ENCODE results near the gene TFAP2A. TPM values are rescaled to one million over a fixed set of nuclear protein-coding genes. Genes with fewer than 3 reads are reported as not detected.

The TFAP2A gene
- total and polyA plus RNA-seq, 10 of the 15 experiments (the other 5 are each of a cell fraction or from before 2014, with no cell fraction given): 0.05 to 0.46 (median 0.17) TPM; not detected in 4

DNA sequence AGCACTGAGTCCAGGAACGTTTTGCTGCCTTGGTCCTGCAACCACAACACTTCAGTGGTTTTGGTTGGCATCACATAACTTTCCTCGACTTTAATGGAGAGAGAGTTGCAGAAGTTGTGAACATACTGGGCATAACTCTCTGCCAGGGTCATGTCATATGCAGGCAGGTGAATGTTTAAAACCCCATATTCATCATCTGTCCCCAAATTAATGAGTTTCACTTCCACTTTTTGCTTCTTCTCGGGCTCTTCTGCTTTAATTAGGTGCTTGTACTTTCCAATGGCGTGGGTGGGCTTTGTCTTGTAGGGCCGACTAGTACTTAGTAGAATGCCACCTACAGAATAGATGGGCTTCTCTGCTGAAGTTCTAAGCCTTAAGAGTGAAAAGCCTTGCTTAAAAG, 45.2 kb upstream of the TFAP2A start (continued):
- TF ChIP-seq GABPA (IDR thresholded peaks at IDR 0.05; ENCODE audit: low read depth): no peak
- no peak; the same call in 1 of the 2 replicates for TF ChIP-seq JUND (IDR thresholded peaks at IDR 0.05; ENCODE audit: low read depth, low read length)
- TF ChIP-seq IRF4 (IDR thresholded peaks at IDR 0.05; ENCODE audit: low read depth, low read length): peak; percentile 89
- TF ChIP-seq, protein P1, sequence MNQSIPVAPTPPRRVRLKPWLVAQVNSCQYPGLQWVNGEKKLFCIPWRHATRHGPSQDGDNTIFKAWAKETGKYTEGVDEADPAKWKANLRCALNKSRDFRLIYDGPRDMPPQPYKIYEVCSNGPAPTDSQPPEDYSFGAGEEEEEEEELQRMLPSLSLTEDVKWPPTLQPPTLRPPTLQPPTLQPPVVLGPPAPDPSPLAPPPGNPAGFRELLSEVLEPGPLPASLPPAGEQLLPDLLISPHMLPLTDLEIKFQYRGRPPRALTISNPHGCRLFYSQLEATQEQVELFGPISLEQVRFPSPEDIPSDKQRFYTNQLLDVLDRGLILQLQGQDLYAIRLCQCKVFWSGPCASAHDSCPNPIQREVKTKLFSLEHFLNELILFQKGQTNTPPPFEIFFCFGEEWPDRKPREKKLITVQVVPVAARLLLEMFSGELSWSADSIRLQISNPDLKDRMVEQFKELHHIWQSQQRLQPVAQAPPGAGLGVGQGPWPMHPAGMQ (IDR thresholded peaks at IDR 0.05; ENCODE audit: borderline replicate concordance): no peak; the same call in 1 of the 2 replicates
- peak; percentile 73; the same call in 1 of the 2 replicates for TF ChIP-seq MEF2A (IDR thresholded peaks at IDR 0.05; ENCODE audit: insufficient read depth, low read depth, low read length)
- no peak for TF ChIP-seq TCF3 (IDR thresholded peaks at IDR 0.05; ENCODE audit: borderline replicate concordance, insufficient read depth, low read depth, low read length)
- no peak for TF ChIP-seq HDAC2 (IDR thresholded peaks at IDR 0.05)
- TF ChIP-seq CREM (IDR thresholded peaks at IDR 0.05; ENCODE audit: low read depth): peak; percentile 62
- no peak for TF ChIP-seq SREBF2 (IDR thresholded peaks at IDR 0.05; ENCODE audit: low read length)
- TF ChIP-seq, protein P2, sequence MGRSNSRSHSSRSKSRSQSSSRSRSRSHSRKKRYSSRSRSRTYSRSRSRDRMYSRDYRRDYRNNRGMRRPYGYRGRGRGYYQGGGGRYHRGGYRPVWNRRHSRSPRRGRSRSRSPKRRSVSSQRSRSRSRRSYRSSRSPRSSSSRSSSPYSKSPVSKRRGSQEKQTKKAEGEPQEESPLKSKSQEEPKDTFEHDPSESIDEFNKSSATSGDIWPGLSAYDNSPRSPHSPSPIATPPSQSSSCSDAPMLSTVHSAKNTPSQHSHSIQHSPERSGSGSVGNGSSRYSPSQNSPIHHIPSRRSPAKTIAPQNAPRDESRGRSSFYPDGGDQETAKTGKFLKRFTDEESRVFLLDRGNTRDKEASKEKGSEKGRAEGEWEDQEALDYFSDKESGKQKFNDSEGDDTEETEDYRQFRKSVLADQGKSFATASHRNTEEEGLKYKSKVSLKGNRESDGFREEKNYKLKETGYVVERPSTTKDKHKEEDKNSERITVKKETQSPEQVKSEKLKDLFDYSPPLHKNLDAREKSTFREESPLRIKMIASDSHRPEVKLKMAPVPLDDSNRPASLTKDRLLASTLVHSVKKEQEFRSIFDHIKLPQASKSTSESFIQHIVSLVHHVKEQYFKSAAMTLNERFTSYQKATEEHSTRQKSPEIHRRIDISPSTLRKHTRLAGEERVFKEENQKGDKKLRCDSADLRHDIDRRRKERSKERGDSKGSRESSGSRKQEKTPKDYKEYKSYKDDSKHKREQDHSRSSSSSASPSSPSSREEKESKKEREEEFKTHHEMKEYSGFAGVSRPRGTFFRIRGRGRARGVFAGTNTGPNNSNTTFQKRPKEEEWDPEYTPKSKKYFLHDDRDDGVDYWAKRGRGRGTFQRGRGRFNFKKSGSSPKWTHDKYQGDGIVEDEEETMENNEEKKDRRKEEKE (IDR thresholded peaks at IDR 0.05): no peak
- TF ChIP-seq NR2F1 (conservative IDR thresholded peaks at IDR 0.05): peak; percentile 97
- TF ChIP-seq, protein P3, sequence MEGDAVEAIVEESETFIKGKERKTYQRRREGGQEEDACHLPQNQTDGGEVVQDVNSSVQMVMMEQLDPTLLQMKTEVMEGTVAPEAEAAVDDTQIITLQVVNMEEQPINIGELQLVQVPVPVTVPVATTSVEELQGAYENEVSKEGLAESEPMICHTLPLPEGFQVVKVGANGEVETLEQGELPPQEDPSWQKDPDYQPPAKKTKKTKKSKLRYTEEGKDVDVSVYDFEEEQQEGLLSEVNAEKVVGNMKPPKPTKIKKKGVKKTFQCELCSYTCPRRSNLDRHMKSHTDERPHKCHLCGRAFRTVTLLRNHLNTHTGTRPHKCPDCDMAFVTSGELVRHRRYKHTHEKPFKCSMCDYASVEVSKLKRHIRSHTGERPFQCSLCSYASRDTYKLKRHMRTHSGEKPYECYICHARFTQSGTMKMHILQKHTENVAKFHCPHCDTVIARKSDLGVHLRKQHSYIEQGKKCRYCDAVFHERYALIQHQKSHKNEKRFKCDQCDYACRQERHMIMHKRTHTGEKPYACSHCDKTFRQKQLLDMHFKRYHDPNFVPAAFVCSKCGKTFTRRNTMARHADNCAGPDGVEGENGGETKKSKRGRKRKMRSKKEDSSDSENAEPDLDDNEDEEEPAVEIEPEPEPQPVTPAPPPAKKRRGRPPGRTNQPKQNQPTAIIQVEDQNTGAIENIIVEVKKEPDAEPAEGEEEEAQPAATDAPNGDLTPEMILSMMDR (IDR thresholded peaks at IDR 0.05 in 2 of 3, conservative IDR thresholded peaks at IDR 0.05 in 1 of 3; ENCODE audit: control insufficient read depth in 2 of 3, extremely low read depth in 1 of 3, insufficient read depth in 1 of 3, low read depth in 3 of 3, low read length in 3 of 3): 0 out of 6 replicates have a peak, but pooled peaks of 1 of the 3 experiments have one; percentile 2
- TF ChIP-seq MYC (IDR thresholded peaks at IDR 0.05; ENCODE audit: insufficient read depth, insufficient read length, insufficient replicate concordance, low read length, severe bottlenecking): no peak
- no peak for TF ChIP-seq ZNF274 (IDR thresholded peaks at IDR 0.05; ENCODE audit: insufficient read depth, insufficient read length)
- no peak for TF ChIP-seq WRNIP1 (IDR thresholded peaks at IDR 0.05; ENCODE audit: borderline replicate concordance, low read depth, low read length)
- TF ChIP-seq, protein P4, sequence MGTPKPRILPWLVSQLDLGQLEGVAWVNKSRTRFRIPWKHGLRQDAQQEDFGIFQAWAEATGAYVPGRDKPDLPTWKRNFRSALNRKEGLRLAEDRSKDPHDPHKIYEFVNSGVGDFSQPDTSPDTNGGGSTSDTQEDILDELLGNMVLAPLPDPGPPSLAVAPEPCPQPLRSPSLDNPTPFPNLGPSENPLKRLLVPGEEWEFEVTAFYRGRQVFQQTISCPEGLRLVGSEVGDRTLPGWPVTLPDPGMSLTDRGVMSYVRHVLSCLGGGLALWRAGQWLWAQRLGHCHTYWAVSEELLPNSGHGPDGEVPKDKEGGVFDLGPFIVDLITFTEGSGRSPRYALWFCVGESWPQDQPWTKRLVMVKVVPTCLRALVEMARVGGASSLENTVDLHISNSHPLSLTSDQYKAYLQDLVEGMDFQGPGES (IDR thresholded peaks at IDR 0.05): no peak
- TF ChIP-seq BCL11A (IDR thresholded peaks at IDR 0.05; ENCODE audit: low read depth, low read length): peak; percentile 100
- TF ChIP-seq ZNF207 (IDR thresholded peaks at IDR 0.05; ENCODE audit: borderline replicate concordance): no peak; the same call in 1 of the 2 replicates
- TF ChIP-seq SUZ12 (IDR thresholded peaks at IDR 0.05; ENCODE audit: unreplicated experiment): no peak
- TF ChIP-seq, protein P5, sequence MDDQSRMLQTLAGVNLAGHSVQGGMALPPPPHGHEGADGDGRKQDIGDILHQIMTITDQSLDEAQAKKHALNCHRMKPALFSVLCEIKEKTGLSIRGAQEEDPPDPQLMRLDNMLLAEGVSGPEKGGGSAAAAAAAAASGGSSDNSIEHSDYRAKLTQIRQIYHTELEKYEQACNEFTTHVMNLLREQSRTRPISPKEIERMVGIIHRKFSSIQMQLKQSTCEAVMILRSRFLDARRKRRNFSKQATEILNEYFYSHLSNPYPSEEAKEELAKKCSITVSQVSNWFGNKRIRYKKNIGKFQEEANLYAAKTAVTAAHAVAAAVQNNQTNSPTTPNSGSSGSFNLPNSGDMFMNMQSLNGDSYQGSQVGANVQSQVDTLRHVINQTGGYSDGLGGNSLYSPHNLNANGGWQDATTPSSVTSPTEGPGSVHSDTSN (IDR thresholded peaks at IDR 0.05; ENCODE audit: insufficient replicate concordance, low read depth, low read length): peak; percentile 53
- TF ChIP-seq, protein P6, sequence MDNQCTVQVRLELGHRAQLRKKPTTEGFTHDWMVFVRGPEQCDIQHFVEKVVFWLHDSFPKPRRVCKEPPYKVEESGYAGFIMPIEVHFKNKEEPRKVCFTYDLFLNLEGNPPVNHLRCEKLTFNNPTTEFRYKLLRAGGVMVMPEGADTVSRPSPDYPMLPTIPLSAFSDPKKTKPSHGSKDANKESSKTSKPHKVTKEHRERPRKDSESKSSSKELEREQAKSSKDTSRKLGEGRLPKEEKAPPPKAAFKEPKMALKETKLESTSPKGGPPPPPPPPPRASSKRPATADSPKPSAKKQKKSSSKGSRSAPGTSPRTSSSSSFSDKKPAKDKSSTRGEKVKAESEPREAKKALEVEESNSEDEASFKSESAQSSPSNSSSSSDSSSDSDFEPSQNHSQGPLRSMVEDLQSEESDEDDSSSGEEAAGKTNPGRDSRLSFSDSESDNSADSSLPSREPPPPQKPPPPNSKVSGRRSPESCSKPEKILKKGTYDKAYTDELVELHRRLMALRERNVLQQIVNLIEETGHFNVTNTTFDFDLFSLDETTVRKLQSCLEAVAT (IDR thresholded peaks at IDR 0.05): peak; percentile 82; the same call in 1 of the 2 replicates
